Adipocyte (in vitro differentiated cells): Measurements from ENCODE around the gene ELL3.
"Not testable (repeated sequence)": the region's sequence is repeated elsewhere in the genome, so short reads cannot be mapped to it uniquely, and the experiment has no call there.

Experiments used
- DNase-seq: peaks from one replicate; pipeline ENCODE4 v3.0.0-alpha.2; 2015; ENCODE audit warnings: low read depth
- H3K27me3 ChIP-seq: replicated peaks from 2 replicates; pipeline ENCODE4 v1.7.0; 2013; ENCODE audit warnings: mild to moderate bottlenecking, low read length, moderate library complexity; ENCODE audit not compliant: control insufficient read depth, insufficient read depth
- H3K36me3 ChIP-seq: 2 replicates; pipeline ENCODE4 v1.7.0; 2013; ENCODE audit warnings: low read length, mild to moderate bottlenecking, moderate library complexity; ENCODE audit not compliant: control insufficient read depth, insufficient read depth, severe bottlenecking
- H3K4me1 ChIP-seq: 2 replicates; pipeline ENCODE4 v1.7.0; 2013; ENCODE audit warnings: mild to moderate bottlenecking, low read length, moderate library complexity; ENCODE audit not compliant: control insufficient read depth, insufficient read depth
- H3K4me3 ChIP-seq: 2 replicates; pipeline ENCODE4 v1.7.0; 2013; ENCODE audit warnings: mild to moderate bottlenecking, low read length, moderate library complexity
- H3K9ac ChIP-seq: 2 replicates; pipeline ENCODE4 v1.7.0; 2013; ENCODE audit warnings: mild to moderate bottlenecking, low read length, moderate library complexity
- H3K9me3 ChIP-seq: 2 replicates; pipeline ENCODE4 v1.7.0; 2013; ENCODE audit warnings: mild to moderate bottlenecking, low read length, moderate library complexity; ENCODE audit not compliant: control insufficient read depth

Gene ELL3

DNA sequence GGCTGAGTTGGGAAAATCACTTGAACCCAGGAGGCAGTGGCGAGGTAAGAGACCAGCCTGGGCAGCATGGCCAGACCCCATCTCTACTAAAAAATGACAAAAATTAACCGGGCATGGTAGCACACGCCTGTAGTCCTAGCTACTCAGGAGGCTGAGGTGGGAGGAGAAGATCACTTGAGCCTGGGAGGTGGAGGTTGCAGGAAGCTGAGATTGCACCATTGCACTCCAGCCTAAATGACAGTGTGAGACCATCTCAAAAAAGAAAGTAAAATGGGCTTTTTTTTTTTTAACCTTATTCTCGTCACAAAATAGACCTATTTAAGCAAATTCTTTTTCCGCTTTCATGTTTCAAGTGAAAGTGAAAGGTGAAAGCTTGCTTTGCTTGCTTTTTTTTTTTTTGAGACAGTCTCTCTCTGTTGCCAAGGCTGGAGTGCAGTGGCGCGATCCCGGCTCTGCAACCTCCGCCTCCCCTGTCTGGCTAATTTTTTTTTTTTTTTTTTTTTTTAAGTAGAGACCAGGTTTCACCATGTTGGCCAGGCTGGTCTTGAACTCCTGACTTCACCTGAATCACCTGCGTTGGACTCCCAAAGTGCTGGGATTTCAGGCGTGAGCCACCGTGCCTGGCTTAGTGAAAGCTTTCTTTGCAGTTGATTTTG lies 26.9 kb downstream of the ELL3 start:
- Histone ChIP-seq H3K4me3 (peak overlapping the region; percentile 70), H3K9ac (peak overlapping the region; percentile 49), H3K36me3 (peaks cover 25% of the 10 kb centered on the region), H3K4me1 (peaks cover 20% of the 10 kb centered on the region), H3K9me3 (no peaks in the 10 kb centered on the region), H3K27me3 (no peaks in the 10 kb centered on the region)
- no peak for DNase-seq

DNA sequence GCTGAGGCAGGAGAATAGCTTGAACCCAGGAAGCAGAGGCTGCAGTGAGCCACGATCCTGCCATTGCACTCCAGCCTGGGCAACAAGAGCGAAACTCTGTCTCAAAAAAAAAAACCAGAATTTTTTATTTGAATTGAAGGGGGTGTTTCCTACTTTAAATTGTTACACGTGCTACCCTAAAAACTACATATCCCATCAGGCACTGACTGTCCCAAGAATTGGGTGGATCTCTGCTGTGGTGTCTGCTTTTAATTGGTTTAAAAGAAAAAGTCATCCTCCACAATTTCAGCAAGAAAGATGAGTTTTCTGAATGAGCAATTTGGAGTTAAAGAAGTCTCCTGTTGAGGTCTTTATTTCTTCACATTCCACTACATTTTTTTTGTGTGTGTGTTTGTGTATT lies 28.4 kb downstream of the ELL3 start:
- H3K27me3 ChIP-seq = no peaks in the 10 kb centered on the region
- no peaks in the 10 kb centered on the region for H3K9me3 ChIP-seq
- H3K4me1 ChIP-seq = peaks cover 20% of the 10 kb centered on the region
- peak overlapping the region; percentile 93 for H3K4me3 ChIP-seq
- no peak overlapping the region for H3K9ac ChIP-seq
- peak; percentile 32 for DNase-seq
- H3K36me3 ChIP-seq = peaks cover 19% of the 10 kb centered on the region

GRCh38 chr15:43746903-43747309 lies 29.9 kb downstream of the ELL3 start:
- DNase-seq, H3K27me3 ChIP-seq, H3K9me3 ChIP-seq, H3K36me3 ChIP-seq: not testable (repeated sequence)
- peak overlapping the region; percentile 91 for H3K9ac ChIP-seq
- peaks cover 20% of the 10 kb centered on the region for H3K4me1 ChIP-seq
- H3K4me3 ChIP-seq = peak overlapping the region; percentile 93

DNA sequence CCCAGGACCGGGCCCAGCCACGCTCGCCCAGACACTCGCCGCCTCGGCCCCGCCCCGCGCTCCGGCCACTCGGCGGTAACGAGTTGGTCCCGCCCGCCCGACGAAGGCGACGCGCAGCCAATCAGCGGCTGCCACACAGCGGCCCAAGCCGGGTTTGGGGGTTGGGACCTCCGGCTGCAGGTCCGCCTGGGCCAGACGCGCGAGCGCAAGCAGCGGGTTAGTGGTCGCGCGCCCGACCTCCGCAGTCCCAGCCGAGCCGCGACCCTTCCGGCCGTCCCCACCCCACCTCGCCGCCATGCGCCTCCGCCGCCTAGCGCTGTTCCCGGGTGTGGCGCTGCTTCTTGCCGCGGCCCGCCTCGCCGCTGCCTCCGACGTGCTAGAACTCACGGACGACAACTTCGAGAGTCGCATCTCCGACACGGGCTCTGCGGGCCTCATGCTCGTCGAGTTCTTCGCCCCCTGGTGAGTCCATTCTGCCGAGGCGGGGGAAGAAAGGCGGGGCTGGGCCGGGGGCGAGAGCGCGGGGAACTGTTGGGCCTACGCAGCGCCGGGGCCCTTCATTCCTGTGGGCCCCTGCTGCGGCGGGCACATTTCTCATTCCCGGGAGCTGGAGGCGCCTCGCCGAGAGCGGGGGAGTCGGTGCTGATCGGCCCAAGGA lies 30.4 kb downstream of the ELL3 start, which contains the start of gene PDIA3:
Gene PDIA3 (plus strand): TSS at position 194 of the 658 bp plus-strand sequence. CDS start 102 bp downstream, at position 296.
- not testable (repeated sequence) for H3K36me3 ChIP-seq, H3K27me3 ChIP-seq, H3K9me3 ChIP-seq
- Histone ChIP-seq H3K9ac (peak within 1 kb of the TSS; percentile 91), H3K4me1 (peaks cover 16% of the 10 kb centered on the region), H3K4me3 (peak within 1 kb of the TSS; percentile 93)
- peak; percentile 97 for DNase-seq

DNA sequence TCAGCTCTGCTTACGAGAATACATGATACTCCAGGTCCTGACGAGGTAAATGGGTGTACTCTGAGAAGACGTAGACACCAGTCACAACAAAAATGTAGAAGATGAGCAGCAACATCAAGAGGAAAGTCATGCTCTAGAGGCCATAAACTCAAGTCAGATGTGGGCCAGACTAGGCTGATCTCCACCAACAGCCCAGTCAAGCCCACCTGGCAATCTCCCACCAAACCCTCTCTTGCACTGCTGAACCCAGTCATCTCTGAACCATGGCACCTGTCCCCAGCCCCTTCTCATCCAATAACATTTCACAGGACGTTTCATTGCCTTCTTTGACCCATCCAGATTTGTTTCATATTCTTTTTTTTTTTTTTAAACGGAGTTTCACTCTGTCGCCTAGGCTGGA lies 41.4 kb downstream of the ELL3 start:
- DNase-seq = no peak
- no peaks in the 10 kb centered on the region for H3K4me1 ChIP-seq
- H3K36me3 ChIP-seq = no peaks in the 10 kb centered on the region
- no peaks in the 10 kb centered on the region for H3K27me3 ChIP-seq
- H3K9ac ChIP-seq = no peak overlapping the region
- H3K9me3 ChIP-seq = no peaks in the 10 kb centered on the region
- H3K4me3 ChIP-seq = no peak overlapping the region

DNA sequence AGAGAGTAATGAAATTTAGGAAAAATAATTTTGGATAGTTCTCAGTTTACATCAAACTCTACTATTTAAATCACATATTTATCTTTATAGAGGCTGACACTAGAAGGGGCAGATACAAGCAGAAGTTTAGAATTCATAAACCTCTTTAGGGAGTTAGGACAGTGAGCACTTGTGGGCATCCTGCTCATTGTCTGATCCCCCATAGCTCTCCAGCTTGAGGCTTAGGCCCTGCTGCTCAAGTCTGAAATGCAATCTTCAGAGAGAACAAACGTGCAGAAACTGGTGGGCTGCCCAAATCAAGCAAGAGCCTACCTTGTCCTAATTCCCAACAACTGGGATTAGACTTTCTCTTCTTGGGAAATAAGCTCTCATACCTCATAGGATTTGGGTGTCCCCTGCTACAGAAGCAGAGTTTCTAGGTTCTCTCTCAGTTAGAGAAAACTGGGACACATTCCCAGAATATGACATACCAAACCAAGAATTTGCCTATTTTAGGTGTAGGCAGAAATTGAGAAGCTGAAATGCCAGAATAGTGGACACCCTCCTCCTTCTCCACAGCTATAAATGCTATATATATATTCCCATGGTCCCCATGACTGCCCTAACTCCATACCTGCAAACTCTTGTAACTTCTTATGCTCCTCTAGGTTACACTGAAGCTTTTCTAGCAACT lies 48.6 kb downstream of the ELL3 start:
- H3K4me1 ChIP-seq, H3K4me3 ChIP-seq, H3K9ac ChIP-seq, H3K36me3 ChIP-seq, H3K9me3 ChIP-seq, H3K27me3 ChIP-seq: not testable (repeated sequence)
- DNase-seq = peak; percentile 53

- H3K4me1 ChIP-seq, H3K9ac ChIP-seq, DNase-seq: not testable (repeated sequence)
Measured at GRCh38 chr15:43726306-43726705, 50.5 kb downstream of the ELL3 start.

GRCh38 chr15:43723151-43723550 lies 53.6 kb downstream of the ELL3 start:
- H3K27me3 ChIP-seq = peaks cover 4% of the 10 kb centered on the region
- H3K4me1 ChIP-seq = peaks cover 2% of the 10 kb centered on the region
- DNase-seq = no peak
- H3K4me3 ChIP-seq = no peak overlapping the region
- H3K9ac ChIP-seq = no peak overlapping the region
- H3K9me3 ChIP-seq = no peaks in the 10 kb centered on the region
- no peaks in the 10 kb centered on the region for H3K36me3 ChIP-seq

More at GRCh38 chr15:43726306-43726705, 50.5 kb downstream of the ELL3 start:
- H3K36me3 ChIP-seq, H3K4me3 ChIP-seq, H3K9me3 ChIP-seq, H3K27me3 ChIP-seq: not testable (repeated sequence)
